ENCODE results near the gene GEMIN7.

GEMIN7 gene

DNA sequence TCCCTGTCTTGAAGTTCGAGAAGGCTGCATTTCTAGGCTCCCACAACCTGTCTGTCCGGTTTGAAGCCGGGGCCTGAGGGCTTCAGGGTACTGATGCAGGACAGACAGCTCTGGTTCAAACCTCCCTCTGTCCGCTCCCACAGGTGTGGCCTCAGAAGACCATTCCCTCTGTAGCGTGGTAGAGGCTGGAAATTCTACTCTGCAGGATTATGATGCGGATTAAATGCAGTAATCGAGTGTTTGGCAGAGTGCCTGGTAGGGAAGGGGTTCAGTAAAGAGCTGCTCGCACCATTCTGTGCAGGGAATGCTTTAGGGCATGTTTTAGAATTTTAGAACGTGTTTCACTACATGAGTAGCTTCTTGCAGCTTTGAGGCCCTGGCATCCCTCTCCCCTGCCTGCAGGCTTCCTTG, 44.4 kb downstream of the GEMIN7 start:
- TF ChIP-seq EZH2 (IDR thresholded peaks at IDR 0.05; ENCODE audit: borderline replicate concordance, low read length), result no peak
- TF ChIP-seq, protein P1, sequence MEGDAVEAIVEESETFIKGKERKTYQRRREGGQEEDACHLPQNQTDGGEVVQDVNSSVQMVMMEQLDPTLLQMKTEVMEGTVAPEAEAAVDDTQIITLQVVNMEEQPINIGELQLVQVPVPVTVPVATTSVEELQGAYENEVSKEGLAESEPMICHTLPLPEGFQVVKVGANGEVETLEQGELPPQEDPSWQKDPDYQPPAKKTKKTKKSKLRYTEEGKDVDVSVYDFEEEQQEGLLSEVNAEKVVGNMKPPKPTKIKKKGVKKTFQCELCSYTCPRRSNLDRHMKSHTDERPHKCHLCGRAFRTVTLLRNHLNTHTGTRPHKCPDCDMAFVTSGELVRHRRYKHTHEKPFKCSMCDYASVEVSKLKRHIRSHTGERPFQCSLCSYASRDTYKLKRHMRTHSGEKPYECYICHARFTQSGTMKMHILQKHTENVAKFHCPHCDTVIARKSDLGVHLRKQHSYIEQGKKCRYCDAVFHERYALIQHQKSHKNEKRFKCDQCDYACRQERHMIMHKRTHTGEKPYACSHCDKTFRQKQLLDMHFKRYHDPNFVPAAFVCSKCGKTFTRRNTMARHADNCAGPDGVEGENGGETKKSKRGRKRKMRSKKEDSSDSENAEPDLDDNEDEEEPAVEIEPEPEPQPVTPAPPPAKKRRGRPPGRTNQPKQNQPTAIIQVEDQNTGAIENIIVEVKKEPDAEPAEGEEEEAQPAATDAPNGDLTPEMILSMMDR (IDR thresholded peaks at IDR 0.05; ENCODE audit: low read length), result no peak
- no peak overlapping the region for H3K27ac ChIP-seq (ENCODE audit: low read depth, low read length, poor library complexity, severe bottlenecking)
- H3K9ac ChIP-seq (ENCODE audit: low read length), result no peak overlapping the region
- no peak overlapping the region for H3K4me3 ChIP-seq (ENCODE audit: low read depth, low read length, poor library complexity, severe bottlenecking)
- H3K4me2 ChIP-seq (ENCODE audit: low read length), result no peak overlapping the region
- H4K20me1 ChIP-seq (ENCODE audit: insufficient read depth, low read length), result no peaks in the 10 kb centered on the region
- H3K9me2 ChIP-seq (ENCODE audit: low read depth, low read length), result no peaks in the 10 kb centered on the region
- H3K36me3 ChIP-seq (ENCODE audit: insufficient read depth, low read length), result peaks cover 4% of the 10 kb centered on the region; the same call in 1 of the 2 replicates
- H2AFZ ChIP-seq (ENCODE audit: low read length), result no peak overlapping the region
- 0 out of 2 replicates have a peak, but pooled peaks cover 4% of the 10 kb centered on the region for H3K79me2 ChIP-seq (ENCODE audit: insufficient read depth, low read length)
- no peaks in the 10 kb centered on the region for H3K9me3 ChIP-seq (ENCODE audit: low read length)
- no peaks in the 10 kb centered on the region for H3F3A ChIP-seq (ENCODE audit: insufficient read depth, low read length)
- peaks cover 37% of the 10 kb centered on the region for H3K4me1 ChIP-seq (ENCODE audit: insufficient read depth, low read length, severe bottlenecking)
- no peaks in the 10 kb centered on the region for H3K27me3 ChIP-seq (ENCODE audit: insufficient read depth, low read length)

DNA sequence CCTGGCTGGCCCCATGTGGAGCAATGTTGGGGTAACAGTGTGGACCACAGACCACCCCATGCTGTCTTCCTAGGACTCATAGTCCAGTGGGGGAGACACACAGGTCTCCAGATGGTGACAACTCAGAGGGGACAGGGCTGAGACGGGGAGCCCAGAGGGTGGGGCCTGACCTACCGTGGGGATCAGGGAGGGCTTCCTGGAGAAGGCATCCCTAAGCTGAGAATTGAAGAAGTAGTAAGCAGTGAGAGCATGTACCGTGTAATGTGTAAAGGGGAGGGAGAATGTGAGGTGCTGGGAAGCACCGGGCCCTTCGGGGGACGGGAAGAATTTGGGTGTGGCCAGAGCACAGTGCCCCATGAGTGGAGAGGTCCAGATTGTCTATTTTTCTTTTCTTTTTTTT, 45.0 kb downstream of the GEMIN7 start:
- no peak overlapping the region for H3K27ac ChIP-seq (ENCODE audit: low read depth, low read length, poor library complexity, severe bottlenecking)
- H3K9me3 ChIP-seq (ENCODE audit: low read length), result no peaks in the 10 kb centered on the region
- no peak for TF ChIP-seq EZH2 (IDR thresholded peaks at IDR 0.05; ENCODE audit: borderline replicate concordance, low read length)
- TF ChIP-seq, protein P1 (IDR thresholded peaks at IDR 0.05; ENCODE audit: low read length), result no peak
- H3K9me2 ChIP-seq (ENCODE audit: low read depth, low read length), result no peaks in the 10 kb centered on the region
- H3K36me3 ChIP-seq (ENCODE audit: insufficient read depth, low read length), result peaks cover 4% of the 10 kb centered on the region; the same call in 1 of the 2 replicates
- H3F3A ChIP-seq (ENCODE audit: insufficient read depth, low read length), result no peaks in the 10 kb centered on the region
- no peak overlapping the region for H3K4me2 ChIP-seq (ENCODE audit: low read length)
- H4K20me1 ChIP-seq (ENCODE audit: insufficient read depth, low read length), result no peaks in the 10 kb centered on the region
- H3K27me3 ChIP-seq (ENCODE audit: insufficient read depth, low read length), result no peaks in the 10 kb centered on the region
- peaks cover 32% of the 10 kb centered on the region for H3K4me1 ChIP-seq (ENCODE audit: insufficient read depth, low read length, severe bottlenecking)
- H3K4me3 ChIP-seq (ENCODE audit: low read depth, low read length, poor library complexity, severe bottlenecking), result no peak overlapping the region
- 0 out of 2 replicates have a peak, but pooled peaks cover 4% of the 10 kb centered on the region for H3K79me2 ChIP-seq (ENCODE audit: insufficient read depth, low read length)
- H3K9ac ChIP-seq (ENCODE audit: low read length), result no peak overlapping the region
- no peak overlapping the region for H2AFZ ChIP-seq (ENCODE audit: low read length)

DNA sequence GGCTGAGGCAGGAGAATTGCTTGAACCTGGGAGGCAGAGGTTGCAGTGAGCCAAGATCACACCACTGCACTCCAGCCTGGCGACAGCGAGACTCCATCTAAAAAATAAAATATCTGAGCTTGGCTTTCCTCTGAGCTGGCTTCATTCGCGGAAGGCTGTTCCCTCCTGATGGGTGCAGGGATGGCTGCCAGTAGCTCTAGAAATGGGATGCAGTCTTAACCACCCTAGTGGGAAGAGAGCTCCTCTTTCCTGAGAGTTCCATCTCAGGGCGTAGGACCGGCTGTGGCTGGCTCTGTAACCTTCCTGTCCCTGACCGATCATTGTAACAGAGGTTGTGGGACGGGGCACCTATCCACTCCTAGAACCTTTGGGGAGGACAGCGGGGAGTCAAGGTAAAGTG, 46.3 kb downstream of the GEMIN7 start:
- H3K4me3 ChIP-seq (ENCODE audit: low read depth, low read length, poor library complexity, severe bottlenecking), result no peak overlapping the region
- no peaks in the 10 kb centered on the region for H3K27me3 ChIP-seq (ENCODE audit: insufficient read depth, low read length)
- TF ChIP-seq, protein P1 (IDR thresholded peaks at IDR 0.05; ENCODE audit: low read length), result no peak
- no peak for TF ChIP-seq EZH2 (IDR thresholded peaks at IDR 0.05; ENCODE audit: borderline replicate concordance, low read length)
- H3K36me3 ChIP-seq (ENCODE audit: insufficient read depth, low read length), result peaks cover 4% of the 10 kb centered on the region; the same call in 1 of the 2 replicates
- 0 out of 2 replicates have a peak, but pooled peaks cover 4% of the 10 kb centered on the region for H3K79me2 ChIP-seq (ENCODE audit: insufficient read depth, low read length)
- H3K9me3 ChIP-seq (ENCODE audit: low read length), result no peaks in the 10 kb centered on the region
- no peak overlapping the region for H3K9ac ChIP-seq (ENCODE audit: low read length)
- no peaks in the 10 kb centered on the region for H3K9me2 ChIP-seq (ENCODE audit: low read depth, low read length)
- H3F3A ChIP-seq (ENCODE audit: insufficient read depth, low read length), result no peaks in the 10 kb centered on the region
- no peak overlapping the region for H2AFZ ChIP-seq (ENCODE audit: low read length)
- peaks cover 28% of the 10 kb centered on the region for H3K4me1 ChIP-seq (ENCODE audit: insufficient read depth, low read length, severe bottlenecking)
- no peaks in the 10 kb centered on the region for H4K20me1 ChIP-seq (ENCODE audit: insufficient read depth, low read length)
- H3K4me2 ChIP-seq (ENCODE audit: low read length), result no peak overlapping the region
- no peak overlapping the region for H3K27ac ChIP-seq (ENCODE audit: low read depth, low read length, poor library complexity, severe bottlenecking)

All from OCI-LY1 (cell line).